MM.1S (cell line): ENCODE measurements around the gene MAN1C1.

Source experiments
- CTCF ChIP-seq: fragments of 300-600 bp; sonication (generic); IDR thresholded peaks from 2 replicates; pipeline ENCODE4 v1.5.1; 2016; ENCODE audit warnings: antibody characterized with exemption, low read length, mixed read lengths
- EZH2 ChIP-seq: fragments of 300-600 bp; sonication (generic); optimal IDR thresholded peaks from 2 replicates; pipeline ENCODE3; 2017; ENCODE audit warnings: low read depth, mild to moderate bottlenecking, antibody characterized with exemption, low read length, mixed read lengths
- EZH2phosphoT487 ChIP-seq: fragments of 300-600 bp; sonication (generic); IDR thresholded peaks from 2 replicates; pipeline ENCODE4 v1.6.1; 2018; ENCODE audit warnings: antibody characterized with exemption, low read length

GRCh38 chr1:25657883-25658760 is 41.5 kb downstream of the MAN1C1 start:
- TF ChIP-seq CTCF (no peak), EZH2 (no peak), EZH2phosphoT487 (no peak)
